GM21528 (cell line): Measurements from ENCODE around the gene CLEC18A.
"Not testable (repeated sequence)": the region's sequence is repeated elsewhere in the genome, so short reads cannot be mapped to it uniquely, and the experiment has no call there.

Experiments
- ATAC-seq: cut with Tn5 transposase; IDR thresholded peaks from one replicate; pipeline ENCODE4 v1.9.1; 2021; ENCODE audit warnings: mild to moderate bottlenecking, moderate library complexity; ENCODE audit not compliant: unreplicated experiment, low FRiP score

Gene CLEC18A

DNA sequence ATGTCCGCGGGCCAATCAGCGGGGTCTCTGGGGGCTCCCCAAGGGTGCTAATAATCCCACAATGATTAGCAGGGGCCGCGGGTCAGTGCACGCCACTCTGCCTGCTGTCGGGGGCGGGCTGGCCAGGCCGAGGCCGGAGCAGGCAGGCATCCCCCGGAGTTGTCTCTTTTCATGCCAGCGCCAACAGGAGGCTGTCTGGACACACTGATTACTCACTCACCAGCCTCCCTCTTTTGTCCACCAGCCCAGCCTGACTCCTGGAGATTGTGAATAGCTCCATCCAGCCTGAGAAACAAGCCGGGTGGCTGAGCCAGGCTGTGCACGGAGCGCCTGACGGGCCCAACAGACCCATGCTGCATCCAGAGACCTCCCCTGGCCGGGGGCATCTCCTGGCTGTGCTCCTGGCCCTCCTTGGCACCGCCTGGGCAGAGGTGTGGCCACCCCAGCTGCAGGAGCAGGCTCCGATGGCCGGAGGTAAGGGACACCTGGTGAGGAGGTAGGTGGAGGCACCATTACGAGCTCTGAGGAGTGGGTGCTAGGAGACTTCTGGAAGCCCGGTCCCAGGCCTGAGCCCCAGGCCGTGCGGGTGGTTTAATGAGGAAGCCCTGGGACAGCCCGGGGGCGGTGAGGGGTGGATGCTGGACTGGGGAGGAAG, at the start of gene CLEC18A:
Gene CLEC18A, plus strand, starts transcription at position 318 of the 655 bp plus-strand sequence. Its CDS starts 33 bp downstream, at position 351.
- not testable (repeated sequence) for ATAC-seq

DNA sequence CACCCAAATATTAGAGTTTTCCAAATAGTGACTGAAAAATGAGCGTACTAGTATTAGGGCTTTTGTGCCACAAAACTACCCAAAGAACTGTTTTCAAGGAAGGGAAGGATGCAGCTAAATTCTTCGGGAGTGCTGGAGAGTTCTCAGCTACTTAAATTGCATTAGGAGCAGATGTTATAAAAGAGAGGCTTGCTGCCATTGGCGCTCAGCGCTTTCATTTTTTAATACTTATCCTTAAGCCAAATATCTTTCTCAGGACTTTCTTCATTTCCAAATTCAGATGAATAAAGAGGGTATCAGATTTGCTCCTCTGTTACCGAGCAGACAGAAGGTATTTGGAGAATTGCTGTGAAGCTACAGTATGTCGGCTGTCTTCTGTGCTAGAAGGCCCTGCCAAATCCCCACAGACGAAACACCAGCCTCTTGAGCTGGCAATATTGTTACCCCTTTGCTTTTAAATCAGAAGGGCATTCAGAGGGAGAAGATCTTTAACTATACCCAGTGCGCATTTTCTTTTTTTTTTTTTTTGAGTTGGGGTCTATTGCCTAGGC, 47.2 kb upstream of the CLEC18A start:
- ATAC-seq, result no peak

DNA sequence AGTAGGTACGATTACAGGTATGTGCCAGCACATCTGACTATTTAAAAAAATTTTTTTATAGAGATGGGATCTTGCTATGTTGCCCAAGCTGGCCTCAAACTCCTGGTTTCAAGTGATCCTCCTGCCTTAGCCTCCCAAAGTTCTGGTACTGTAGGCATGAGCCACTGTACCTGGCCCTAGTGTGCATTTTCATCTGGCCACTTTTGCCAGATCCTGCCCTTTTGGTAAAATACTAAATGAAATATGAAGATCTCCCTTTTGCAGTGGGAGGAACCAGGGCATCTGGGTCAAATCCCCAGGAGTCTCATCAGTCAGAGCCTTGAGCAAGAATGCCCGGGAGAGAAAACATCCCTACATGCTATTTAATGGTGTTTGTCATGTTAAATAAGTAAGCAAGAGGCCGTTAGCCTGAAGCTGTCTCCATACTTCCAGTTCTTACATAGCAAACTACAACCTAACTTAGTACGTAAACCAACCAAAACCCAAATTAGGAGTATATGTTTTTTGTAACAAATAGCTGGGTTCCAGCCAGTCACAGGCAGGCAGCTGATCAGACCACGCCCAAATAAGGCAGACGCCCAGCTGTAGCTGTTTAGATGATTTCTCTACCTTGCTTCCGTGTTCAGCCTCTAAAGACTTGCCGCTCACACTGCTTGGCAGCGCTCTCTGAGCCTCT, 46.5 kb upstream of the CLEC18A start:
- ATAC-seq, result no peak

DNA sequence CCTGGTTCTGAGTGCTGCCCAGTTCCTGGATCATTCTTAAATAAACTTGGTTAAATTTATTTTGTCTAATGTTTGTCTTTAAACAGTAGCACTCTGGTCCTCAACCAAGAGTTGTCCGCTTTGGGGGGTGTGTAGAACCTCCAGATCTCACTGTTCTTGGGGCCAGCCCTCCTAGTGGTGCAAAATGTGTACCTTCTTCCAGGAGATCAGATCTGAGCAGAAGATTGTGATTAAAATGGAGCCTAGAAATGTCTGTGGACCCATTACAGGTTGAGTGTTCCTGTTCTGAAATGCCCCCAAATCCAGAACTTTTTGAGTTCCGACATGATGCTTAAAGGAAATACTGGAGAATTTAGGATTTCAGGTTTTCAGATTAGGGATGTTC, 46.0 kb upstream of the CLEC18A start:
- ATAC-seq, result no peak

DNA sequence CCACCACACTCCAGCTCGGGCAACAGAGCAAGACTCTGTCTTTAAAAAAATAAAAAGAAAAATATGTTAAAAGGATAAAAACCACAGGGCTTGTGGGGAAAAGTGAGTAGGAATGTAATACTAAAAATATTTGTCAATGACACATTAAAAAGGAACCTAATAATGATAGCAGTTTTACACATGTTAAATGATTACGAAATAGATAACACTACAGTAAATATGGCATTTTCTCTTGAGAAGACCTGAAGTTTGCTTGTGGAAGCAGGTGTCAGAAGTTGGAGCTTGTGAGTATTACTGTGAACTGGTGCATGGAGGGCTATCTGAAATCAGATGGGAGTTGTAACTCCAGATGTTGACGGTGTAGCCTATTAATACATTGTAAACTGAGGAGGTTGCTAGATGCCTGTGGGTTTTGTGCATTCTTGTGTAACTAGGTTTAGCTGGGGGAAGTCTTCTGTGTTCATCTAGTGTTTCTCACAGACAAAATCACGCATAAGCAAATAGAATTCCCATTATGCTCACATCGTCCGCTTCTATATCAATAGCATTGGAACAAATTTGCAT, 44.2 kb upstream of the CLEC18A start:
- no peak for ATAC-seq

DNA sequence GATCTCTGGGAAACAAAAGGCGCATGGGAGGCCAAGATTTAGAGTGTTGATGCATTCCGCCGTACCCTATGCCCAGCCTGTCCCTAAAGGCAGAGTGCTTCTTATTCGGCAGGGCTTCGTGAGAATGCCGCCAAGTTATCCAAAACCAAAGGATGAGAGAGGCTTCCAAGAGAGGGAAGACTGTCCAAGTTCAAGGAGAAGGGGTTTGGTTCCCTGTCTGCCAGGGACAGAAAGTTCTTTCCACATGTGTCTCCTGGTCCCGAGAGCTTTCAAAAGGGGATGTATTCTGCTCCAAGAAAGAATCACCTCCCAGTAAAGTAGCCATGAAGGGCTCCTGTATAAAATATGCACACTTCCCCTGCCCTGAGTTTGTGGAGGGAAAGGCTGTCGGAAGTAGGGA, 42.1 kb upstream of the CLEC18A start:
- no peak for ATAC-seq

DNA sequence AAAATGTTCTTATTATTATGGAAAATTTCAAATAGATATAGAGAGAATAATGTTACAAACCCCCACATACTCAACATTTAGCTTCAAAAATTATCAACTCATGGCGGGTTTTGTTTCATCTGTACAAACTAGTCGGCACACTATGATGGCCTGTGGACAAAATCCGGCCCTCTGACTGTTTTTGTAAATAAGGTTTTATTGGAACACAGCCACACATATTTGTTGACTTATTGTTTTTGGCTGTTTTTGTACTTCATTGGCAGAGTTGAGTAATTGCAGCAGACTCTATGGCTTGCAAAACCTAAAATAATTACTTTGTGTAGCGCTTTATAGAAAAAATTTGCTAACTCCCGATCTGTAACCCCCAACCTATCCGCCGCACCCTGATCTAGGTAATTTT, 41.4 kb upstream of the CLEC18A start:
- ATAC-seq, result no peak

DNA sequence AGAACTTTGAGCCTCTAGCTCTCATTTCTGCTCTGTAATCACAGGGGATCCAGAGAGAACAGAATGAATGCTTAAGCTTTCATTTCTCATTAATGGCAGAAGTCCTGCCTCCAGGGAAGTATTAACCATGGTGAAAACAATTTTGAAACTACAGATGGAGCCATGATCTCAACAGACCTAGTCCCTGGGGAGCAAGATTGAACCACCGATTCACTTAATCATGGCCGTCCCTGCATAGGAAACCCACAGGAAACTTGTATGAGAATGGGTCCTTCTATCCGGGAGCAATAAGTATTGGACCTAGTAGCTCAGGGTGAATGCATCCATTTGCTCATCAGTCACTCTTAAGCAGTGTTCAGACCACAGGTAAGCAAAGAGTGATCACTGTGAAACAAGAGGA, 40.2 kb upstream of the CLEC18A start:
- ATAC-seq, result no peak

DNA sequence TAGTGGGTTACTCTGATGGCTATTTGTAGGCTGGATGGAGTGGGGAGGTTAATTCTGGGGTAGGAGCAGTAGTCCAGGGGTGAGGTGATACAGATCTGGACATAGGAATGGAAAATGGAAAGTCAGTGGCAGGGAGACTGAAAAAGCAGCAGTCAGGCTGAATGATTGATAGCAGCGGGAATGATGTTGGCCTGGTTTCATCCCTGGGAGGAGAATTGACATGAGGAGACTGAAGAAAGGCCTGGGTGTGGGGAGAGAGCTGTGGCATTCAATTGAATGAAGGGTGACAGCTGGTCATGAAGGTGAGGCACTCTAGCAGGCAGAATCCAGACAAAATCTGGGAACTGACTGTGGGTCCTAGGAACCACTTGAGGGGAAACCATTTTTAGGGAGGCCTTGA, 34.7 kb upstream of the CLEC18A start:
- no peak for ATAC-seq

DNA sequence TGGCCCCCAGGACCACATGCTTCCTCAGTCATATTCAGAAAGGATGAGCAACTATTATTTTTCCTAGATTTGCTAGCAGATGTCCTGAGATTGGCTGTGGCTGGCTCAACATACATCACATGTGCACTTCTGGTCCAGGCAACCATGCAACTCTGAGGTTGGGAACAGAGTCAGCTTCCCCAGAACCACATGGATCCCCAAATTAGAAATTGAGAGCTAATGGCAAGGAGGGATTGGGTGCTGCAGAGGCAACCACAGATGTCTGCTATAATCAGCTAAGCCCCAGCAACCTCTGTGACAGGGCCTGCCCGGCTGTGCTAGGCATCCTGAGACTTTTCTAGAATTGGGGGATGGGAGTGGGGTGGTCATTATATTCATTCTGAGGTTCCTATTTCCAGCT, 33.8 kb upstream of the CLEC18A start:
- ATAC-seq, result no peak

DNA sequence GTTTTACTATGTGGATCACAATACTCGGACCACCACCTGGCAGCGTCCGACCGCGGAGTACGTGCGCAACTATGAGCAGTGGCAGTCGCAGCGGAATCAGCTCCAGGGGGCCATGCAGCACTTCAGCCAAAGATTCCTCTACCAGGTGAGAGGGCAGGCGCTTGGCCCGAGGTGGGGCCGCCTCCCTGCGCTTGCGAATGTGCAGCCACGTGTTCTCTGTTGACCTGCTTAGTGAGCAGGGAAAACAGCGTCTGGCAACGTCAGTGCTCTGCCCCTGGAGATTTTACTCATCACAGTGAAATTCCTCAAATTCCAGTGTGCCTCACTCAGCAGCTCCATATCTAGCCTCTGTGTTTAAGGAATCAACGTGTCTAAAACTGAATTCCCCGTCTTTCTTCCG, 33.4 kb upstream of the CLEC18A start:
- ATAC-seq, result no peak

DNA sequence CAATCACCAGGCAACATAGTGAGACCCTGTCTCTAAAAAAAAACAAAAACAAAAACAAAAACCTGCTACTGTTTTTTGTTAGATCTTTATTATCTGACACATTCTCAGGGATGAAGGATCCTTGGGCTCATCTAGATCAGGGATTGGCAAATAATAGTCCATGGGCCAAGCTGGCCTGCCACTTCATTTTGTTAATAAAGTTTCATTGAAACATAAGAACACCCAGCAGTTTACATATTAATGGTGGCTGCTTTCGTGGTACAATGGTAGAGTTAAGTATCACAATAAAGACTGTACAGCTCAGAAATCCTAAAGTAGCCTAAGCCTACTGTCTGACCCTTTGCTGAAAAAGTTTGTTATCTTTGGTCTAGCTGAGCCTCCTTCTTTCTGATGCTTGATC, 32.9 kb upstream of the CLEC18A start:
- ATAC-seq, result no peak

DNA sequence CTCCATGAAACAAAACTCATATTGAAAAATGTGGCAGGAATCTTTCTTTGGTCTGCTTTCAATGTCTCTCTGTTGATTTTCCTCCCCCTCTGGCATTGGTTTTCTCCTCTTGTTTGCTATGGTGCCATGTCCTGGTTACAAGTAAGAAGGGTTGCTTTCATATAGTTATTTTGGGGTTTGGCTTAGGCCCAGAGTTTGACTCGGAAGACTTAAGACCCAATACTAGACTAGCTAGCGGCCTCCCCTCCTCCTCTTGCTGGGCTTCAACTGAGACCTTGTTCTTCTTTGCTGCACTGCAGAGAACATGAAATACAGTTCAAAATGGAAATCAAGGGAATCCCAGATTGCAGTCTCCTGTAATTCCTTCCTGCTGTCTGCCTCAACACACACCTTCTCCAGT, 30.0 kb upstream of the CLEC18A start:
- ATAC-seq, result no peak

DNA sequence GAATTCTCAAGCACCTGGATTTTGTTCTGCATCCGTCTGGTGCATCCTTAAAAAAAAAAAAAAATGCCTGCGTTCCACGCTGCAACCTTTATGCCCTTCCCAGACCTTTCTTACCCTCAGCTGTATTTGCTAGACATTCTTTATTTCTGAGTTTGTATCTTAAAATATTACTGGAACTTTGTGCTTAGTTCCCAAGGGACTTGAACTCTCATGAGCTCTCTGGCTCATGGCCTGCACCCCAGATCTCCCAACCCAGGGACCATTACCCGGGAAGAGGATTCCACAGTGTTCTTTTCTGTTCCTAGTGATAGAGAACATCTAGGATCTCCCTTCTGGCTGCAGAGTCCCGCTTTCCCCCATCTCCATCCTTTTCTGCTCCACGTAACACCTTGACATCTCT, 28.9 kb upstream of the CLEC18A start:
- no peak for ATAC-seq

DNA sequence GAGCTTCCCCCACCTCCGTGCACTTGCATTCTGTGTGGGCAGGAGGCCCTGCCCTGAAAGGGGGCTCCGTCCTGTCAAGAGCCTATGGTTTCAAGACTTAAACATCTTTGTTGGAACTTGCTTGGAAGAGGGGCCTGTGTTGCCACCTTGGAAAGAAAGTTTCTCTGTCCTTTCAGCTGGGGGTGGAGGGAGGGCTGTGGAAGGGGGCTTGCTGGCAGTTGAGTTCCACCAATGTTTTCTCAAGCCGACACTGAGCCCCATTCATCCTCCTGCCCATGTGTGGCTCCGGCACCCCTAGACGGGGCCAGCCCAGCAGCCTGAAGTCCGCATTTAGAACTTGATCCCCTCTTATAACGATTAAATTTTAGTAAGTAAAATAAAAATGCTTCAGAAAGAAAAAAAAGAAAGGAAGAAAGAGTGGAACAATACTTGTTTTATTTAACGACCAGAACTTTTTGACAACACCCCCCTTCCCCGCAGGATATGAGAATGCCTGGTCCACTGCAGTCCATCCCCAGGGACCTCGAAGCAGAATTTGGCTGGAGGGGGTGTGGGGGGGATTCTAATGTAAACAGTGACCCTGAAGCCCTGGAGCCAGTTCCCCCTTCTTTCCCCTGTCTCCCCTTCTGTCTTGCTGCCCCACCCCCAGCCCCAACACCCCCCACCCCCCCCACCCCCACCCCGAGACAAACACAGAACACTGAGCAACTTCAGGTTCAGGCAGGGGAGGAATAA, 26.9 kb upstream of the CLEC18A start:
- ATAC-seq, result no peak

DNA sequence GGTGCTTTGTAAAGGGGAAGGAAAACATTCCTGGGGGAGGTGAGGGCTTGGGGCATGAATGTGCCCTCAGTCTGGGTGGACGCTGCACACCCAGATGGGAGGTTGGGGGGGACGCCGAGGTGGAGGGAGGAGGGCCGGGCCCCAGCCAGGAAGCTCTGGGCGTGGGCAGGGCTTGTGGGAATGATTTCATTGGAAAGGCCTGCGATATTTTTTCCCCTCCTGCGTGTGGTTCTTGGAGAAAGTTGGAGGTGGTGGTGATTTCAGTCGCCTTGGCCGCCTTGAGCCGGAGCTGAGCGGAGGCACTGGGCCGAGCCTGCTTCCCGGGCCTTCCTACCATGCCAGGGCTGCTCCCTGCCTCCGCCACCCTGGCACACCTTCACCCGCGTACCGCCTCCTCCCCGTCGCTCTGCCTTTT, 26.4 kb upstream of the CLEC18A start:
- ATAC-seq, result no peak

DNA sequence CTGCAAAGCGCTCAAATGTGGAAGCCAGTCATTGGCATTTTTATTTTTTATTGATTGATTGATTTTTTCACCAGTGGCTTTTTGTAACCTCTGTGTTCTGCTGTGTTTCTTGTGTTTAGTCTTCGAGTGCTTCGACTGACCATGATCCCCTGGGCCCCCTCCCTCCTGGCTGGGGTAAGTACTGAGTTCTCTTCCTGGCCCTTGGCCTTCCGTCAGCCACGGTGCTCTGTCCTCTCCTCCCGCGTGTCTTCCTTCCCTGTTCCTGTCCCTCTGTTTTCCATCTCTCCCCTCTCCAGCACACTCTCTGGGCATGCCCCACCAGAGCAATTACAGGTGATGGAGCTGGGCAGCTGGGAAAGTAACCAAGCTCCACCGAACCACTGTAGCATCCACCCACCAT, 25.8 kb upstream of the CLEC18A start:
- no peak for ATAC-seq

DNA sequence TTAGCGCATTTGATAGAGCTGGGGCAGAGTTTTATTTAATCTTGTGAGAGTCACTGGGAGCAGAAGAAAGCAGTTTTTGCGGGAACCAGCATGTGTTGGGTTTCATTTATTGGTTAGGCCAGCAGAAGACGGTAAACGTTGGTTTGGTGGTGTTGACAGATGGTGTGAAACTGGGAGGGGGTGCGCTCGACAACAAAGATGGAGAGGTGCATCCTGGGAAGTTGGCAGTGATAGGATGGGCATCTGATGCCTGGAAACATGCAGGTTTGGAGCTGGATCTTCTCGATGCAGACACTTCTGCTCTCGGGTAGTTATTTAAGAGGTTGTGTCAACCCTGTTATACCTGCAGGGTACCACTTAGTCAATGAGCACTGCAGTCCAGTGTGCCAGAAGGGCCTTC, 24.9 kb upstream of the CLEC18A start:
- ATAC-seq, result no peak

DNA sequence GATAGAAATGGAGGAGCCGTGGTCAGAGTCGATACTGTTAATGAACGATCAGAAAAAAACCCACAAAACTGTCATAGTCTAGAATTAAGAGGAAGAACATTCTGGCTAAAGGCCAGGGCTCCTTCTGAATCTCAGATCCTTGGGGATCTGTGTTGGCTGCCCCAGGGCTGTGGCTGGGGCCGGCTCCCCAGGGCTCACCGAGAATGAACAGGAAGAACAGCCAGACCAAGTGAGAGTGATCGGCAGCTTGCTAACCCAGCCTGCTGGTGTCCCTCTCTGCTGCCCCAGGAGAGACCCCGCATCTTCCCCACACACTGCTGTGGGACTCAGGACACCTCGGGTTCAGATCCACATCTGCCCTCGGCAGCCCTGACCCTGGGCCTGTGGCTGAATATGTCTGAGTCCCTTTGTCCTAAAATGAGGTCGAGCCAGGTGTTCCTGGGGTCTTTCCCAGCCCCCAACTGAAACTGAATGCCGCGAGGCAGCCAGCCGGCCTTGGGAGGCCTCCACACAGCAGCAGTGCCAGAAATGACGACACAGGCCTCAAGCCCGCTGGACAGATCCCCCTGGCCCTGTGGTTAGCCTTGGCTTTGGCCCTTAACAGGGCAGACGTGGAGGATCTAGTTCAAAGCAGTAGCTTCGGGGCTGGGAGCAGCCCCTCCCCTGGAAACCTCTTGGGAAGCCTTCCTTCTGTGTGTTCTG, 23.9 kb upstream of the CLEC18A start:
- ATAC-seq, result no peak

DNA sequence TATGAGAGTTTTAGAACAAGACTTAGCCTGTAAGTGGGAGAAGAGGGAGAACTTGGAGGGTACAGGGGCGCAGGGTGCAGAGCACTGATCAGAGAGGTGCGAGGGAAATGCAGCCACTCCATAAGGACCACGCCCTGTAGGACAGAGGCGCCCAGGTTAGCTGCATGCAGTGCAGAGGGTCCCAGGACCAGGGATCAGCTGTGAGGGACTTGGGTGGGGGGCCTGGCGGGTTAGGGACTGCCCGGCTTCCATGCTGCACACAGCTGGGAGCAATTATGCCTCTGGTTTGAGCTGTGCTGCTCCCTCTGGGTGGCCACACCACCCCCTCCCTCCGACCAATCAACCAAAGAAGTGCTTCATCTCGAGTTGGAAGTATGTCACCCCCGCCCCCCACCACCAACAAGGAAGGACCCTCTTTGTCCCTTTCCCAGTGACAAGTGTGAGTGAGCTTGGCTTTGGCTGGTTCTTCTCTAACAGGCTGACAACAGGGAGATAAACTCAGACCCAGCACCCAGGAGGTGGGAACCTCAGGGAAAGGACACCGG, 22.2 kb upstream of the CLEC18A start:
- ATAC-seq, result no peak
